Activated T-helper 1 cell treated with Interleukin-2 at 50 U/mL for 16 hours (primary cell): Measurements from ENCODE around the gene LURAP1L.

Experiments
- DNase-seq: peaks from one replicate; pipeline ENCODE4 v3.0.0-alpha.2; 2020; ENCODE audit warnings: low read depth

LURAP1L gene, protein sequence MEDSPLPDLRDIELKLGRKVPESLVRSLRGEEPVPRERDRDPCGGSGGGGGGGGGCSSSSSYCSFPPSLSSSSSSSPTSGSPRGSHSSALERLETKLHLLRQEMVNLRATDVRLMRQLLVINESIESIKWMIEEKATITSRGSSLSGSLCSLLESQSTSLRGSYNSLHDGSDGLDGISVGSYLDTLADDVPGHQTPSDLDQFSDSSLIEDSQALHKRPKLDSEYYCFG

DNA sequence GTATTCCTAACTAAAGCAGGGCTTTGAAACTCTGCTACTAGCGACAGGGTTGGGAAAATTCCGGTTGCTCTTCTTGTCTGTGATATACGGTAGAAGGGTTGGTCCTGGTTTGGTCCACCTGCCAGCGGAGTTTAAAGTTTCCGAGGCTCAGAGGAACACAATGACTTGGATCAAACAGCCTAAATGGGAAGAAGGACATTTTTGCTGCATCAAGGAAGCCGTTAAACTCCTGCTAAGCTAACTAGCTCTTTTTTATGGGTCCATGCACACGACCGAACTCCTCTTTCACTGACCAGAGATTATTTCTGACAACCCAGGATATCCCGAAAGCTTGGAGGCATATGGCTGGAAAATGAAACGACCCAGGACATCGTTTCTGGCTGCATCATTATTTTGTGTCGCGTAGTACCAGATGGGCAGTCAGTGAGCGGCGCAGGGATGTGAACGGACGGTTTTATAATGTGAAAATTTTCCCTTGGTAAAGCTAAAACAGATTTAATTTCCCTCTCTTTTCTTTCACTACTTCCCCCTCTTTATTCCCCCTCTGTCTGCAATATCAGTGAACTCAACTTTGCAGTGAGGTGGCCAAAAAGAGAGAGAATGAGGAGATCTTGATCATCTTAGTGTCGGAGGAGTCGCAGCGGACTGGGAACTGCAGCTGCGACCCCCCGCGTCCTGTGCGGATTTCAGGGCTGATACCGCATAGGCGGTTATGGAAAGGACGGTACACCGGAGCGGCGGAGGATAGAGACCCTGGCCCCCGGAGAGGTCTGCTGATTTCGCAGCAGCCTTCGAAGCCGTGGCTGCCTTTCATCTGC is at the start of gene LURAP1L:
Gene LURAP1L, plus strand, starts transcription at position 160 of the 818 bp plus-strand sequence. CDS start 696 bp downstream, outside the sequence.
- no peak for DNase-seq

DNA sequence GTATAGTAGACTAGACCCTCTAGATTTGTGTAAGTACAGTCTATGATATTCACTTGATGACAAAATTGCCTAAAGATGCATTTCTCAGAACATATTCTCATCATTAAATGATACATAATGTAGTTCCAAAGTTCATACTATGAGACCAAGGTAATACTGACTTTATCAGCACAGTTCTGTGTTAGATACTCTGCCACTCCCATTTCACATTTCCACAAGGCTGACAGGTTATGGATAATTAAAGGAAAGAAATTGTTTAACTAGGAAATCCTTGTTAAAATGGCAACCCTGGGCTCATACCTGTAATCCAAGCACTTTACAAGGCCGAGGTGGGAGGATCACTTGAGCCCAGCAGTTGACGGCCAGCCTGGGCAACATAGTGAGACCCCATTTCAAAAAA is 48.0 kb upstream of the LURAP1L start:
- no peak for DNase-seq

DNA sequence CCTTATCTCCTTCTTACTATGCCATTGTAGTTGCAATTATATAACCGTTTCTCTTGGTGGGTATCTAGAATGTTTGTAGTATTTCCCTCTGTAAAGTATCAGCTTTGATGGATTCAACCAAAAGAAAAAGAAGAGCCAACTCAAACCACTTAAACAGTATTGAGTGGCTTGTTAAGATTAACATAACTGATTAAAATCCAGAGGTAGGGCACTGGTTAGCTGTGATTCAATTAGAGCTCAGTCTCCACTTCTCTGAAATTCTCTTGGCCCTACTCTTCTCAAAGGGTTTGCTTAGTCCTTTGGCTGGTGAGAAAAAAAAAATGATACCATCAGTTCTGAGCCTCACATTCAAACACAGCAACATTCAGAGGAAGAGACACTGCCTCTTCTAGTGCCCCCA is 44.6 kb upstream of the LURAP1L start:
- DNase-seq = no peak

DNA sequence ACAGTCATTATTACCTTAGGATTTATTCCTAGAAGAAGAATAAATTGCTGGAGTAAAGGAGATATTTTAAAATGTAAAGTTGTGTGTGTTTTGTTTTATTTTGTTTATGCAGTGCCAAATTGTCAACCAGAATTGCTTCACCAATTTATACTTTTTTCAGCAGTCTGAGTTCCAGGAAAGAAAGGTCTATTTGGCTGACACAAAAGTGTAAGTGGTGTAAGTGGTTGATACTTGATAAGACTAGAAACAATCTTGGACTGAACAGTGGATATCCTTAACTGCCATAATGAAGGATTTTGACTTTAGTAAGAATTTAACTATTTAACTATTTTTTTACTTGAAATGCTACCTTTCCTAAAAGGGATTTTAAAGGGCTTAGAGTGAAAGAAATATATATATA is 43.9 kb upstream of the LURAP1L start:
- no peak for DNase-seq

DNA sequence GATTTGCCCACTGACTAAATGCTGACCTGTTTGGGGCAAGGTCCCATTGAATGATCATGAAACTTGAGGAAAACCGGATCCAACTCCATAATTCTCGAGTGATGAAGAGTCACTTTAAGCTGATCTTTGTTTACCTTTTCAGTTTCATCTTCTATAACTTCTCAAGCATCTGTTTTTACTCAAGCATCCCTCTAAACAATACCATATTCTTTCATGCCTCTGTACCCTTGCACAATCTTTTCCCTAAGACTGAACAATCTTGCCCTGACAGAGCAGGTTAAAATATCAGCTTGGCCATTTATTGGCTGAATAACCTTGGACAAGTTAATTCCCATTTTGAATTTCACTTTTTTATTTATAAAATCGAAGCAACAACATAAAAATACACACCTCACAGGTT is 41.8 kb upstream of the LURAP1L start:
- DNase-seq = no peak

DNA sequence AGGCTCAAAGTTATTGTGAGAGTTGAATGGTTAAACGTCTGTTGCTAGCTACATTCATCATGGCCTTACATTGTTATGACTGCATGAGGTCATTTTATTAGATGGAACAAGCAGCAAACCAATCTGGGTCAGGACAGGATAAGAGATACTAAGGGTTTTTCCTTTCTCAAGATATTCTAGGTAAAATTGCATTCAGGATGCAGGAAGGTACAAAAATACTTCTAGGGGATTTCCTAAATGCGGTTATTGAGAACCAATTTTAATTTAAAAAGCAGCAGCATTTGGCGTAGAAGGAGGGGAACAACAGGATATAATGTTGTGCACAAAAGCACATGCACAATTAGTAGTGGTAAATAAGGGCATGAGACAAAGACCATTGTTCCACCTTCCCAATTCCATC is 39.2 kb upstream of the LURAP1L start:
- no peak for DNase-seq

DNA sequence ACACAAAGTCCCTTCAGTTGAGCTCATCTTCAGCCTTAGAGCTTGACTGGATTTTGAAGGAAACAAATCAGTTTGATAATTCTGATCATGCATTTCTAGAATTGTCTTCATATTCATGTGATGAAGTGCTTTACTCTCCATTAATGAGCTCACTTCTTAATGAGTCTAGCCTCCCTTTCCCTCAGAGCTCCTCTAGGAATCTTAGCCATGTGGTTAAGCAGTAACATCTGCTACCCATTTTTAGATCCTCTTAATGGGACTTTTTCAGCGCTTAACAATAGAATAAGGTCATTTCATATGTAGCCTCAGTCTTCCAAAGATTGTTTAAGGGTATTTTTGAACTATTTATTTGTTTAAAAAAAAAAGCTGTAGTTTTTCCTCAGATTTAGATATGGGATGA is 36.9 kb upstream of the LURAP1L start:
- DNase-seq = no peak

DNA sequence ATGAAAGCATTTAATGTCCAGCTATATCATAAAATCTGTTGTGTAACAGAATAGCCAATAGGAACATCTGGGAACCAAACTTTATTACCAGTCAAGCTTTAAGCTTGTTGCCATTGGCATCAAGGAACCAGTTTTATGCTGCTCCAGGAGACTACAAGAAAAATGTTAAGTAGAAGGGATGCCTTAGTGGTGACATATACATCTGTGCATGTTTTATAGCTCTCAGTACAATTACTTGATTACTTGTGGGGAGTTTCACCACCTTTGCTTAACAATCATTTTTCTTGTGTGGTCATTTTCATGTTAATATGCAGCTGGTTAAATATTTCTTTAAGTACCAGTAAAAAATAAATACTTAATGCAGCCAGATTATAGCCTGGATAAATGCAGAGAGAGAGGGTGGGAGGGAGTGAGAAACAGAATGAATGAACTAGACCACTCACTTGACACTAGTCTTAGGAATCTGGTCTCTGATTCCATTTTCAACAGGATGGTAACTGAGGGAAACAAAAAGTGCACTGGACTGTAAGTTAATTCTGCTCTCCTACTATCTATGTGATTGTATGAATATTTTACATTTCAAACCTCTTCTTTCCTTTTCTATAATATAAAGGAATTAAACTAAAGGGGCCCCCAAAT is 35.7 kb upstream of the LURAP1L start:
- no peak for DNase-seq

DNA sequence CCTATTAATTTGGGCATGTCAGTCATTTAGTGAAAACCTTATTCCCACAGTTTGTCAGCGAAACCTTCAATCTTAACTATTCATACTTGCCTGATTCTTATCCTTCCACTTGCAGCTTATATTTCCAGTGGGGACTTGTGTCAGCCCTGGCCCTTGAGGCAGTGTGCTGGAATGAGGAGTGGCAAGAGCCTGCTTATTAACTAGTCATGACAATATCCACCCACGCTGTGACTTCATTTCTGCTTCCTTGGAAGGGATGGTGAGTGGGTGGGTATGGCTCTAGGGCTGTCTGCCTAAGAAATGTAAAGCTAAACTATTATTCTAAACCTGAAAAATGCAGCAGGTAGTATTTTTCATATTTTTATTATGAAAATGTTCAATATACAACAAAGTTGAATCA is 34.0 kb upstream of the LURAP1L start:
- no peak for DNase-seq

DNA sequence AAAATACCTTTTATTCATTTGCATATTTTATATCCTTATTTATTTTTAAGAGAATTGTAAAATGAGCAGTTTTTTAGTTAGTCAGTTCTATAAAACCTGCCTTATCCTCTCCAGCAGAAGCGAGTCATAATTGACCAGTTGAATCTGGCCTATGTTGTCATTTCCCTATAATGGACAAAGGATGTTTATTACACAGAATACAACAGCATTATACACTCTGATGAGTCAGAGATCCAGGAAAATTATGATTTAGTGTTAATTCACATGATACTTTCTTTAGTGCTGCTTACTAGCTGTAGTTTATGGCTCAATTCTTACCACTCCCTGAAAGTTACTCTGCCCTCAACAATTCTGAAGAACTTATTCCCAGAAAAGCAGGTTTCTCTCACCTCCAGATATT is 26.8 kb upstream of the LURAP1L start:
- DNase-seq = no peak

DNA sequence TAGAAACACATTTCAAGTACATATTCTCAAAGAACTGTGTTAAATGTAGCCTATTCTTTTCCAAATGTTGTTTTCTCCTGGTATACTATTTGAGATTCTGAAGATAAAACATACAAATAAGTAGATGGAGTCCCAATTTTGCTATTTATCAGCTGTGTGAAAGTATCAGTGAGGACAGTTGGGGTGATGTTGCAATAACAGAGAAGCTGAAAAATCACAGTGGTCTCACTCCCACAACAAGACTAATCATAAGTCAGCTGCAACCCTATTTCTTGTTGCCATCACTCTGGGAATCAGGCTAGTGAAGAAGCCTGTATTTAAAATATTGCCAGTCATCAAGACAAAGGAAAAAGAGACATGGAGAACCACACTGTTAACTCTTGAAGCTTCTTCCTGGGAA is 25.9 kb upstream of the LURAP1L start:
- no peak for DNase-seq

DNA sequence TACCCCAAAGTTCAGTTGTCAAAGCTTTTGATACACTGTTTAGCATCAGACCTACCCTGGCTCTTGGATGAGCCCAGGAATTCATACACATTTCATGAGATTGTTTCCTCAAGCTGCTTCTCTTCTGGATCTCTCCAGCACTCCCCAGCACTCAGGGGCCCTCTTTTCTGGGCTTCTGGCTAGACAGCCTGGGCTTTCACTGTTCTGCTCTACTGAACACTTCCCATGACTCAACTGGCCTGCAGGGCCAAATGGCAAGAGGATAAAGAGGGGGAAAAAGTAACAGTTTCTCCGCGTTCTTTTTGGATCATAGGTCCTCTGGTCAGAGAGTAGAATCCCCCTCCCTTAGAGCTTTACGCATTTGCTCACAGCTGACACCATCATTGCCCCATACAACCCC is 20.9 kb upstream of the LURAP1L start:
- no peak for DNase-seq

DNA sequence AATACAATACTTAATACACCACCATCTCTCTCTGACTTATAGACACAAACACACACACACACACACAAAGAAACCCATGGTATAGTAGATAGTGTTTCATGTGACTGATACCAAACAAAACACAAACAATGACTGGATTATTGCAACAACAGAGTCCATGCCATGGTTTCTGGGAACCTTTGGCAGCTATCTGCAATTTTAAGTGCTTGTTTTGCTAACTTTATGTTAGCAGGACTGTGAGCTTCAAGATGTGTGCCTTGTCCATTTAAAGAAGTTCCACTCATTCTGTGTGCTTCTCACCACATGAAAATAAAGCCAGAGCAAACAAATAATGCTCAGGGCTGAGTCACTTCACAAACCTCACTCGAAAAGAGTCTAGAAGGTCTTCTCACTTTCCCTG is 15.1 kb upstream of the LURAP1L start:
- no peak for DNase-seq

DNA sequence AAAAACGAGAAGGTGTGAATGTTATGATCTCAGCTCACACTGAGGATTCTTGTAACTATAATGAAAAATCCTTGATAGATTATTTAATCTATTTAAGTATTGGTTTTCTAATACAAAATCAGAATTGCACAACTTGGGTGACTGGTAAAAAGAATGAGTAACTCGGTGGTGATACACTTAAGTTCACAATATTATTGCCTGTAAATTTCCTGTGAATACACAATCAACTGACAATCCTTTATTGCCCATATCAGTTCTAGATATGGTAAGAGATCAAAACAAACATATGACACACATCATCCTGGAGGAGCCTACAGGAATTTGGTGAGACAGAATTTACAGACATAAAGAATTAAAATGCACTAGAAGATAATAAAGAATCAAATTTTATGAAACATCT is 14.1 kb upstream of the LURAP1L start:
- DNase-seq = no peak

DNA sequence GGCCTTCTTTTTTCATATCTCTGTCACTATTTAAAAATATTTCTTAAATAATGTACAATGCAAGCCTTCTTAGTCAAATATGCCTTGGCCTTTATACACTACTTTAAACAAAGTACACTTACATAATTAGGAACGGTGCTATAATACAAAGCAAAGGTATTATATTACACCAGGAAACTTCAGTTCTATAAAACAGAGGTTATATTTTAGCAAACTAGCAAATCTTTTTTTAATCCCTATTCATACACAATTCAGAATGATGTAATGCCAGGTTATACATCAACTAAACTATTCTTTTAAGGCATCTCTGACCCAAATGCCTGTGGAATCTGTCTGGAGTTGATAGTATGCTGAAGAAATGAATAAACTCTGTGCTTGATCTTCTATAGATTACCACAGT is 10.7 kb upstream of the LURAP1L start:
- DNase-seq = no peak

DNA sequence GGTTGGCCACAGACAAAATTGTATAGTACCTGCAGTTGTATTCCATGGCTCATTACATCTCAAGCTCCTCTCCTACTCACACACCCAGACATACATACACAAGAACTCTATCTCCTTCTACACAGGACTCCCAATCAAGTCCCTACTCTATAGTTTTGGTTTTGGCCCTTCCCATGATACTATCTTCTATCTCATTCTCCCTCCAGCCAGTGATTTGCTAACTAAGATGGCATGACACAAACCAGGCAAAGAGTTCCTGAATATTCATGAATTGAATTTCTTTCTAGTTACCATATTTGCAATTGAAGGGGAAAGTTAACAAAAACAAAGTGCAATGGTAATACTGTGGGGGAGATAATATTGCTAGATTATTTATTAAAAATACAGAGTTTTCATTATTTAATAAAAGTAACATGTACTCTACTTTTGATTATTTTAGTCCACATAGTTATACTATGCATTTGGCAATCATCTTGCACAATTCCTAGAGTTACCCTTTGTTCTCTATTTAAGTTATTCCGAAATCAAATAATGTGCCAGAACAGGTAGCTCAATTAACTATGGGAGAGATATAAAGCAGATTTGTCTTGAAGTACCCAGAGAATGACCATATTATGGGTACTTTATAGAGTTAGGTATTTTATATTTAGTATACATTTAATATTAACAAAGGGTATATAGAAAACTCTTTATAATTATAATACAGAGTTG is 9.6 kb upstream of the LURAP1L start:
- DNase-seq = no peak

DNA sequence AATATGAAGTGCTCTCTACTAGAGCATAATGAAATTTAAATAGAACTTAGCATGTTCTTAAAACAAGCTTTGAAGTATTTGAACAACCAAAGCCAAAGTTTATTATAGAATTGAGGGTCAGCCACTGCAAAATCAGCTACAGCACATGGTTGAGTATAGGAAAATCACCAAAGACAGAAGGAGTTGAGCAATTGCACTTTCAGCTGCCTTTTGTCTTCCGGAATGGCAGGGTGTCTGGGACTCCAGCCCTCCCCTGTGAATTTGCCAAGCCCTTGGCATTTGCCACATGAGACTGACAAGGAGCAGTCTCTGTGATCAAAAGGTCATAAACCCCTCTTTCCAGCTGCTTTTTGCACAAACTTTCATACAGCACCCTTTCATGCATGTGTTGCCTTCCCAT is 8.5 kb upstream of the LURAP1L start:
- DNase-seq = no peak

DNA sequence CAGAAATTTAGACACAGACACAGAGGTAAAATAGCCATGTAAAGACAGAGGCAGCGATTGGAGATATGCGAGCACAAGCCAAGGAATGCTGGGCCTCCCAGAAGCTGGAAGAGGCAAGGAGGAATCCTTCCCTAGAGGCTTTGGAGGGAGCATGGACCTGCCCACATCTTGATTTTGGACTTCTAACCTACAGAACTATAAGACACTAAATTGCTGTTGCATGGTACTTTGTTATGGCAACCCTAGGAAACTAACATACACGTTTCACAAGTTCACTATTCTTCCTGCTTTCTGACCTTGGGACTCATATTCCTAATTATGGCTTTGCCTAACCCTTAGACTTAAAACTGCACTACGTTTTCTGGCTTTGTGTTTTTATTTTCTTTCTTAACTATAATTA is 4.6 kb upstream of the LURAP1L start:
- no peak for DNase-seq

DNA sequence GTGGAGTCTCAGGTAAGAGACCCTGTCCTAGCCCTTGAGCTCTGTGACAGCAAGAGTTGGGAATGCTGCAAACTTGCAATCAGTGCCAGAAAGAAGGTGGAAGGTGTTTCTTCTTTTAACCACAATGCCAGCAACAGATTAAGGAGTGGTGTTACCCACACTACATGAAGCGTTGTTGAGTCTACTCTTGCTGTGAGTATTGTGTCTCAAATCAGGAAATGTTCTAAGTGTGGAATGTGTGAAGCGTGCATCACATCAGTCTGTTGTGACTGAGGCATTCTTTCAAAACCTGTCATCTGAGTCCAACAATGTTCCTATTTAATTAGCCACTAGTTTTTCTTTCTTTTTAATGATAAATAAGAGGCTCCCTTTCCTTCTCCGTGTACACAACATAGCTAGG is 2.9 kb upstream of the LURAP1L start:
- no peak for DNase-seq

DNA sequence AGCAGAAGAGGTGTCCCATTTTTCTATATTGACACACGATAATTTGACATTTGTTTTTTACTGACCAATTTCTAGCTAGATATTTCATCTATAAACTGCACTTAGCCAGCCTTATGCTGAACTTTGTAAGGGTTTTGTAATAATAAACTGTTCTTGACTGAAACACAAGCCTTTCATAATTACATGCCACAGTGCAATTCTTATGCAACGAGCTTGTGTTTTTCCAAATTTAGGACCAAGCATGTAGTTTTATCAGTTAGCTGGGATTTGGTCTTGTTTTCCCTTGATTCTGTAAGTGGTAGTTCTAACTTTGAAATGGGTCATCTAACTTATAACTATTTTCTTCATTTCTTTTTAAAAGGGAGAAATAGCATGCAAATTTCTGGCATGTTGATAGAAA is 1.3 kb upstream of the LURAP1L start:
- DNase-seq = no peak

DNA sequence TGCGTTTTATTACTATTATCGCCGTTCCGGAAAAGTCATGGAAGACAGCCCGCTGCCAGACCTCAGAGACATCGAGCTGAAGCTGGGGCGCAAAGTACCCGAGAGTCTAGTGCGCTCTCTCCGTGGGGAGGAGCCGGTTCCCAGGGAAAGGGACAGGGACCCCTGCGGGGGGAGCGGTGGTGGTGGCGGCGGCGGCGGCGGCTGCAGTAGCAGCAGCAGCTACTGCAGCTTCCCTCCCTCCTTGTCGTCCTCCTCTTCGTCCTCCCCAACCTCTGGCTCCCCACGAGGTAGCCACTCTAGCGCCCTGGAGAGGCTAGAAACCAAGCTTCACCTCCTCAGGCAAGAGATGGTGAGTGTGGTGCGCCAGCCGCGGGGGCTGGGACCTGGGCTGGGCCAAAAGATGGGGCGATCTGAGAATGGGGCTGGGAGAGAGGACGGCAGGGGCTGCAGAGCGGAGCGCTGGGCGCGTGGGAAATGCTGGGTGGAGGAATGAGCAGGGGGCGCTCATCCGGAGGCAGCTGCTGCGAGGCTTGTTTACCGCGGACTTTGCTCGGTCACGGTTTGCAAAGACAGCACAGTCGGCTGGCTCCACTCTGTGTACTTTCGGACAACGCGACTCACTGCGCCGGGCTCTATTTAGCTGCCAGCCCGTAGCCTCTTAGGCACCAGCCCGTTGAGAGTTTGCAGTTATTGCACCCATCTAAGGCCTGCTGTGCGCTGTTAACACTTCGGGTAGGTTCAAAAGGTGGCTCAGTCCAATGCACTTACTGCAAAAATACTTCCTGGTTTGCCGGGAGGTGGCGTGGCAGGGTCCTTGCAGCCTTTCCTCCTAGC is 1.1 kb downstream of the LURAP1L start:
- no peak for DNase-seq

DNA sequence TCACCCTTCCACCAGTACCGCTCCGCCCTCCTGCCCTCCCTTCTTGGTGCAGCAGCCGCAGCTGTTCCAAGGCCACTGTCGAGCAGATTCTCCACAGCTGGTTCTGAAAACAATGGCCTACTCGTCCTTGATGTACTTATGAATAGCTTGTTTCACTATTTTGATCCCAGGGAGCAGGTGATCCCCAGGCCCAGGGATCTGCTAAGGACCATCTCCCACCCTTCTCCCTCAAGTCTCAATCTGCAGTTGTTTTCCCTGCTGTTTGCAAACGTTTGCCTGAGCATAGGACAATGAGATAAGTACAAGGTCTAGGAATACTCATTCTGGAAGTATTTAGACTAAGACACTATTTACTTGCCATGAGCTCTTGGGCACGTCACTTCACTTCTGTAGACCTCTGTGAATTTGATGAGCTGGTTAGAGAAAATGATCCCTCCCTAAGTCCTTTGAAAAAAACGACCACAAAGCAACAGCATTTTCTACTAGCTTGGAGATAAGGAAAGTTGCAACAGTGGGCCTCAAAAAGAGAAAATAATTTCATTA is 1.8 kb downstream of the LURAP1L start:
- no peak for DNase-seq
